ENCODE data around the gene EPS8L3. TPM values are rescaled to one million over a fixed set of nuclear protein-coding genes. Genes with fewer than 3 reads are reported as not detected.

The EPS8L3 gene
- total RNA-seq, 2 donors from 2014 or later, result not detected

DNA sequence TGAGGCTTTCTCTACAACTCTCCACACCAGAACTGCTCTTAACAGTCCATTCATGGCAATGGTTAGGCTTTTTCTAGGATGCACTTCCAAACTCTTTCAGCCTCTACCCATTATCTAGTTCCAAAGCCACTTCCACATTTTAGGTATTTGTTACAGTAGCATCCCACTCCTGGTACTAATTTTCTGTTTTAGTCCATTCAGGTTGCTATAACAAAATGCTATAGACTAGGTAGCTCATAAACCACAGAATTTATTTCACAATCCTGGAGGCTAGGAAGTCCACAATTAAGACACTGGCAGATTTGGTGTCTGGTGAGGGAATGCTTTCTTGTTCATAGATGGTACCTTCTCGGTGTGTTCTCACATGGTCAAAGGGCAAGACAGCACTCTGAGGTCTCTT, 17.3 kb upstream of the EPS8L3 start:
- Mint-ChIP-seq H3K36me3 (ENCODE audit: insufficient read depth in 2 of 2) (peaks cover 0 to 10% of the 10 kb centered on the region in 2 donors), H3K4me1 (ENCODE audit: low read depth) (peaks cover 8% of the 10 kb centered on the region), H3K27ac (no peak overlapping the region), H3K9me3 (peaks cover 0 to 5% of the 10 kb centered on the region in 2 donors), H3K27me3 (ENCODE audit: low read depth) (peaks cover 1% of the 10 kb centered on the region), H3K4me3 (no peak overlapping the region)
- DNase-seq (no peak), ATAC-seq (replicated peaks in 1 of 2) (no peak)

DNA sequence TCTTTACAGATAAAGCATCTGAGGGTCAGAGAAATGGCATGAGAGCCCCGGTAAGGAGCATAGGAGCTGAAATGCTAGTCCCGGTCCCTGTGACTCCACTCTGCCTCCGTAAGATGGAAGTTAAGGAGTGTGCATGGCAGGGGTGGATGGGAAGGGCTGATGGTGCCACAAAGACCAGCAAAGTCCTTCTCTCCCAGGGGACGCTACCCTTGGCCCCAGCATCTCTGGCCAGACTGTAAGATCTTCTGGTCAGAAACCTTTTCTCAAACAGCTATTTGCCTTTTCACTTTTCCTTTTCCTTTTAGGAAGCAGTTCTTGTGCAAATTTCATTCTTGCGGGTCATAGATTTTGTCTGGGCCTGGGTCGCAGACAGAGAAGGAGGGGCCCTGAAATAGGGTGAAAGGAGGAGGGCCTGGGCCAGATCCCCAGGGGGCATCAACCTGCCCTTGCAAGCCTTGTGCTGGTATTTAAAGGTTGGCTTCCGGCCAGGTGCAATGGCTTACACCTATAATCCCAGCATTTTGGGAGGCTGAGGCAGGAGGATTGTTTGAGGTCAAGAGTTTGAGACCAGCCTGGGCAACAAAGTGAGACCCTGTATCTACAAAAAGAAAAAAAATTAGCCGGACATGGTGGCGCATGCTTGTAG, 14.4 kb upstream of the EPS8L3 start:
- Mint-ChIP-seq H3K27me3 (ENCODE audit: low read depth) (peaks cover 8% of the 10 kb centered on the region), H3K4me1 (ENCODE audit: low read depth) (peaks cover 8% of the 10 kb centered on the region), H3K36me3 (ENCODE audit: insufficient read depth in 2 of 2) (peaks cover 0 to 10% of the 10 kb centered on the region in 2 donors), H3K4me3 (no peak overlapping the region), H3K9me3 (peaks cover 0 to 5% of the 10 kb centered on the region in 2 donors), H3K27ac (no peak overlapping the region)
- no peak for DNase-seq
- no peak for ATAC-seq (replicated peaks in 1 of 2)

DNA sequence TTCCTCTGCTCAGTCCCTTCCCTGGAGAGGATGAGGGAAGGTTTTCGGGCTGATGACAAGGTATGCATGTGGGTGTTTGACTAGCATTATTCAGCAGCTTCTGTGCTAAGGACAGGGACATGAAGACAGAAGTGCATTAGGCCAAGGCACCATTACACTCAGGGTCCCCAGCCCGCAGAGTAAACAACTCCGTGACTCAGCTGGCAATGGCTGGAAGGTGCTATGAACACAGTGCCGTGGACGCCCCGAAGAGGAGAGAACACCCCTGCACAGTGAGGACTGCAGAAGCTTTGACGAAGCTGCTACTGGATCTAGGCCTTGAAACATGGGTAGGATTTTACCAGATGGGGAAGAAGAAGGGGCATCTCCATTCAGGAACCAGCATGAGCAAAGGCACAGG, 13.7 kb upstream of the EPS8L3 start:
- Mint-ChIP-seq H3K4me1 (ENCODE audit: low read depth) (peaks cover 8% of the 10 kb centered on the region), H3K36me3 (ENCODE audit: insufficient read depth in 2 of 2) (peaks cover 0 to 10% of the 10 kb centered on the region in 2 donors), H3K27ac (peak overlapping the region; percentile 24)

DNA sequence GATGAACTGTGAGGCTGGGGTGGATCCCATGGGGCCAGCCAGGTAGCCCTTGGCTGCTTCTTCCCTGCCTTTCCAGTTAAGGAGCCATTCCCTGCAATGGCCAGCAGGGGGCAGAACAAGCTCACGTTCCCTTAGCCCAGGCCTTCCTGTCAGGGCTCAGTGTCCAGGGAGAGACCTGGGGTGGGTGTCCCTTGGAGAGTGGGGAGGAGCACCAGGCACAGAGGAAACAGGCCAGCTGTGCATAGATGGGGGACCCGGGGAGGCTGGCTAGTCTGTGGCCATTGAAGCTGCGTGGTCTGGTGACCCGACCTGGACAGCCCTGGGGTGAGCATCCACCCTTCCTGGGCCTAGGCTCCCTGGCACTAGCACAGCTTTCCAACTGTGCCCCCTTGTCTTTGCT, 13.2 kb upstream of the EPS8L3 start:
- H3K4me3 Mint-ChIP-seq, result no peak overlapping the region
- peaks cover 0 to 5% of the 10 kb centered on the region in 2 donors for H3K9me3 Mint-ChIP-seq
- H3K4me1 Mint-ChIP-seq (ENCODE audit: low read depth), result peaks cover 8% of the 10 kb centered on the region
- peak; percentile 85 to 89 for ATAC-seq (replicated peaks in 1 of 2)
- H3K36me3 Mint-ChIP-seq (ENCODE audit: insufficient read depth in 2 of 2), result peaks cover 0 to 10% of the 10 kb centered on the region in 2 donors
- H3K27me3 Mint-ChIP-seq (ENCODE audit: low read depth), result peaks cover 8% of the 10 kb centered on the region
- H3K27ac Mint-ChIP-seq, result peak overlapping the region; percentile 35
- peak; percentile 78 to 81 for DNase-seq

More for the DNA sequence above, 13.7 kb upstream of the EPS8L3 start:
- H3K4me3 Mint-ChIP-seq, result no peak overlapping the region
- peaks cover 0 to 5% of the 10 kb centered on the region in 2 donors for H3K9me3 Mint-ChIP-seq
- ATAC-seq (replicated peaks in 1 of 2), result no peak
- H3K27me3 Mint-ChIP-seq (ENCODE audit: low read depth), result peaks cover 8% of the 10 kb centered on the region
- DNase-seq, result no peak

DNA sequence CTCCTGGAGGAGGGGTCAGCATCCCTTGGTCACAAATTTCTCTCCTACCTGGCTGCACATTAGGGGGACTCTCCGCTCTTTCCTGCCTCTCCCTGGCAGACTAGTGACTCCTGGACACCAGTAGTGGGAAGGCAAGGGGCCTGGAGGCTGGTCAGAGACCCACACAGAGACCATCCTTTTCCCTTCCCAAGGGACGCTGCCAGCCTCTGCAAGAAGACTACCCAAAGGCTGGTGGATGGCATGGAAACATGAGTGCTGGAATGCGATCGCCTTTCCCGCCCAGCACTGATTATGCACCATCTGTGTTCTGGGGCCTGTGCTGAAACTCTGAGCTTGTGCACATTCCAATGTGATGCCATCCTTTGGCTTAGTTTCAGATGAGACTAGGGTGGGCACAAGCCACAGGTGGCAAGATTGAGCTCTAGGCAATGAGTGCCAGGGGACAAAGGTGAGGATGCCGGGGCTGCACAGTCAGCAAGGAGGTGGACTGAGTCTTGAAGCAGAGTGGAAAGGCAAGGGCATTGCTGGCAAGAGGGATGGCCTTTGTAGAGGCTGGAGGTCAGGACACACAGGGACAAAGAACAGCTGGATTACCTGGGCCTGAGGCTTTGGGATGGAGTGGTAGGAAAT, 12.6 kb upstream of the EPS8L3 start:
- peaks cover 8% of the 10 kb centered on the region for H3K4me1 Mint-ChIP-seq (ENCODE audit: low read depth)
- peaks cover 0 to 5% of the 10 kb centered on the region in 2 donors for H3K9me3 Mint-ChIP-seq
- no peak overlapping the region for H3K4me3 Mint-ChIP-seq
- peaks cover 8% of the 10 kb centered on the region for H3K27me3 Mint-ChIP-seq (ENCODE audit: low read depth)
- H3K27ac Mint-ChIP-seq, result no peak overlapping the region
- no peak for DNase-seq
- peaks cover 0 to 8% of the 10 kb centered on the region in 2 donors for H3K36me3 Mint-ChIP-seq (ENCODE audit: insufficient read depth in 2 of 2)
- ATAC-seq (replicated peaks in 1 of 2), result peak in 1 of 2 donors; percentile 1

DNA sequence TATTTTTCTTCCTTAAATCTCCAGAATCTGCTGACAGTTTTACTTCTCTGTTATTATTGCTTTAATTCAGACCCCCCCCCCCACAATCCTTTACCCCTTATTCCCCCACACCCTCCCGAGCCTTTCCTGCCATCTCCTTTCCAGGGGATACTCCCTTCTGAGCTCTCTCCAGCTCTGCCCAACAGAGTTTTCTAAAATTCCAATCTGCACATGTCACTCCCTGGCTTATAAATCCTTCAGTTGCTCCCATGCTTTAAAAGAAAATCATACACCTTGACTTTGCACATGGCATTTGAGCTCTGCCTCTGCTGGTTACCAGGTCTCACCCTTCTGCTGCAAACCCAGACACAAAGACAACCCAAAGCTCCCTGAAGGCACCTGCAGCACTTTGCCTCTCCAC, 11.7 kb upstream of the EPS8L3 start:
- Mint-ChIP-seq H3K27me3 (ENCODE audit: low read depth) (peaks cover 8% of the 10 kb centered on the region), H3K9me3 (no peaks in the 10 kb centered on the region), H3K4me1 (ENCODE audit: low read depth) (peaks cover 8% of the 10 kb centered on the region), H3K4me3 (no peak overlapping the region), H3K36me3 (ENCODE audit: insufficient read depth in 2 of 2) (peaks cover 0 to under 1% of the 10 kb centered on the region in 2 donors), H3K27ac (no peak overlapping the region)
- no peak for ATAC-seq (replicated peaks in 1 of 2)
- DNase-seq, result no peak

DNA sequence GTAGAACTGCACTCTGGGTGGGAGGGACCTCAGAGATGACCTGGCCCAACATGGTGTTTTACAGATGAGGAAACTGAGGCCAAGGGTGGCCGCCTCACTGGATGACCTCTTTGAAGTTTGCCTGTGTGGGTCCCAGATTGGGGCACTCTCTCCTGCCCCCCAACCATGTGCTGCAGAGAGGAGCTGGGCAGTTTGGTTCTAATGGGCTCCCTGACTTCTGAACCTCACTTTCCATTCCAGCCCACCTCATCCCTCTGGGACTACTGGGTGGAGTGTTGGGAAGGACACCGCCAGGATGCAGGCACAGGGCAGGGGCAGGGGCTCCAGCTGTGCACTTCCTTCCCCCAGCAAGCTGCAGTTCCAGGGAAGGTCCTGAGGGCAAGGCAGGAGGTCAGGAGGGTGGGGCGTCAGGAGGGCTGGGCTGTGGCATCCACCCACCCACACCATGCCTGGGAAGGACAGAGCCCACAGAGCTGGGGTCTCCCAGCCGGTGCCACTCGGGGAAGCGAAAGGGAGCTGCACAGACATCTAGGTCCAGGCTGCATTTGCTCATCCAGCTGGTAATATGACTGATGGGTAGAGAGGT, 10.3 kb upstream of the EPS8L3 start:
- no peak overlapping the region for H3K4me3 Mint-ChIP-seq

DNA sequence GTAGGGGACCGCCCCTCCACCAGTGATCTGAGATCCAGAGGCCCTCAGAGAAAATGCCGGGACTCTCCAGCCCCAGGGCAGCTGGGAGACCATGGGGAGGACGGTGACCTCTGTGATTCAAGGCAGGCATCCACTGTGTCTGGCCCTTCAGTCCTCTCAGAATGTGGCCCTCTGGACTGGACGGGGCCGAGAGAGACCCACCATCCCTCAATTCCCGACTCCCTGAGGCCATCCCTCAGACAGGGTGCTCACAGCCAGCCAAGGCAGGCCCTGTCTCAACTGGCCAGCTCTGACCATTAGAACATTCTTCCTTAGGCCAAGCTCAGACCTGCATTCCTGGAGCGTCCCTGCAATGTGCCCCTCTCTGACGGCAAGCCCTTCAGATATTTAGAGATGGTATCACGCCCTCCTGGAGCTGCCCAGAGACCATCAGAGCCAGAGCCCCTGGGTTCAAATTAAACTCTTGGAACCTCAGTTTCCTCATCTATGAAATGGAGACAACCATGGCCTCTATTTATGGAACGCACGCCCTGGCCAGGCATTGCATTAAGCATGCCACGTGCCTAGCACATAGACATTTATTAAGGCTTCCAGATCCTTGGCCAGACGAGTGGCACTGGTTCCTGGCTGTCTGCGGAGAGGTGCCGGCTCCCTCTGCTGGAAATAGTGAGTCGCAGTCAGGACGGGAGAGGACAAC, 9.6 kb upstream of the EPS8L3 start:
- H3K27me3 Mint-ChIP-seq (ENCODE audit: low read depth), result peaks cover 8% of the 10 kb centered on the region
- H3K4me3 Mint-ChIP-seq, result no peak overlapping the region
- H3K4me1 Mint-ChIP-seq (ENCODE audit: low read depth), result peaks cover 8% of the 10 kb centered on the region
- H3K36me3 Mint-ChIP-seq (ENCODE audit: insufficient read depth in 2 of 2), result no peaks in the 10 kb centered on the region
- peak; percentile 81 to 83 for ATAC-seq (replicated peaks in 1 of 2)
- H3K27ac Mint-ChIP-seq, result no peak overlapping the region
- H3K9me3 Mint-ChIP-seq, result no peaks in the 10 kb centered on the region
- DNase-seq, result peak; percentile 71 to 77

More for the DNA sequence above, 10.3 kb upstream of the EPS8L3 start:
- no peaks in the 10 kb centered on the region for H3K9me3 Mint-ChIP-seq
- no peak overlapping the region for H3K27ac Mint-ChIP-seq
- peaks cover 8% of the 10 kb centered on the region for H3K4me1 Mint-ChIP-seq (ENCODE audit: low read depth)
- no peak for DNase-seq
- no peaks in the 10 kb centered on the region for H3K36me3 Mint-ChIP-seq (ENCODE audit: insufficient read depth in 2 of 2)
- ATAC-seq (replicated peaks in 1 of 2), result peak; percentile 2 to 3
- peaks cover 8% of the 10 kb centered on the region for H3K27me3 Mint-ChIP-seq (ENCODE audit: low read depth)

DNA sequence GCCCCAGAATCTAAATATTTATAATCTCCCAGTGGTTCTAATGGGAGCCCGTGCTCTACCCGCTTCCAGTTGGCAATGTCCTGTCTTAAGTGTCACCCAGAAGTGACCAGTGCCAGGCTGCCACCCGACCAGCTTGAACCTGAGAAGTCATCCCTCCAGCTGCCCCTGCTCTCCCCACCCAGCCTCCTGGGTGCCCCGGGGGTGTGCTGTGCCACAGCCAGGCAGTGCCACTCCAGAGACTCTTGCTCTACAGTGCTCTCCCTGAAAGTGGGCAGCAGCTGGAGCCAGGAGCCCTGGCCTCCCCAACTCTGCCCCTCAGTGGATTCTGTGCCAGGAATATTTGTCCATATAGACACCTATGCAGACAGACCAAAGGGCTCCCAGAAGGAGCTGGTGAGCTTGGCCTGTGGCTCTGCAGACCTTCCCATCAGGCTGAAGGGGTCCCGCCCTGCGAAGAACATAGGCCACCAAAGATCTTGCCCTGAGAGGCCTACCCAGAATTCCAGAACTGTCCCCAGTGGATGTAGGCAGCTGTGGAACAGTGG, 9.0 kb upstream of the EPS8L3 start:
- DNase-seq (no peak), ATAC-seq (replicated peaks in 1 of 2) (no peak)
- no peaks in the 10 kb centered on the region for H3K9me3 Mint-ChIP-seq
- H3K4me1 Mint-ChIP-seq (ENCODE audit: low read depth), result peaks cover 8% of the 10 kb centered on the region
- H3K27me3 Mint-ChIP-seq (ENCODE audit: low read depth), result peaks cover 8% of the 10 kb centered on the region
- H3K36me3 Mint-ChIP-seq (ENCODE audit: insufficient read depth in 2 of 2), result no peaks in the 10 kb centered on the region
- no peak overlapping the region for H3K4me3 Mint-ChIP-seq
- H3K27ac Mint-ChIP-seq, result no peak overlapping the region

DNA sequence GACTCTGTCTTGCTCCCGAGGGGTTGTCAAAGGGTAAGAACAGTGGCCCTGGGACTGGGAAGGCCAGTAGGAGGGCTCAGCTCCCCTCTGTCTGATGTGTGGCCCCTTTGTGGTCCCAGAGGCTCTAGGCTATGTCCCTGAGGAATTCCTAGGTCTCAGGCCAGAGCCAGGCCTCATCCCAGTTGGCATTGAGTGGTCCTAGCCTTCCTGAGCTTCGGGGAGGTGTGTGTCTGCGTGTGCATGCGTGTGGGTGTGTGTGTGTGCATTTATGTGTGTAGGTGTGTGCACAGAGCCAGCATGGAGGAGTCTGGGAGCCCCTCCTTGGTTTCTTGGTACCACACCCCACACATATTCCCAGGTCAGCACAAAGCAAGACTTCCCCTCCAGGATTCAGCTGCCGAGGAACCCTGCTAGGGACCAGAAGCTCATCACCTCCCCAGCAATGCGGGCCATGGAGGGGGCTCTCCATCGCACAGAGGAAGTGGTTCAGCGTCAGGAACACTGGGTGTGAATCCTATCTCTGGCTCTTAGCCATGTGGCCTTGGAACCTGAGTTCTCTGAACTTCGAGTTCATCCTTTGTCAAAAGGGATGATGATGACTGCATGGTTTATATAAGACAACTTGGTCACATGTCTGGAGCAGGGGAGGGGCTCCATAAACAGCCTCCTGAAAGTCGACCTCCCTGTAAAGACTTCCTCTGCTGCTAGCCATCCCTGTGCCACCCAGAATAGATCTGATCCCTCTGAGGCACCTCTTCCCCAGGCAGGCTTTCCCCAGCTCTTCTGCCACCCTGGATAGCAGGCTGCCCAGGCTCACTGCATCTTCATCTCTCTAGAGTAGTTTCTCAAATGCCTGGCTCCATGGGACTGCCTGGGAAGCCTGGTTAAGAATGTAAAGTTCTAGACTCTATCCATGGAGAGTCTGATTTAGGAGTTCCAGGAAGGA, 8.3 kb upstream of the EPS8L3 start:
- H3K27ac Mint-ChIP-seq, result no peak overlapping the region
- peaks cover 2% of the 10 kb centered on the region for H3K4me1 Mint-ChIP-seq (ENCODE audit: low read depth)
- no peak for ATAC-seq (replicated peaks in 1 of 2)

DNA sequence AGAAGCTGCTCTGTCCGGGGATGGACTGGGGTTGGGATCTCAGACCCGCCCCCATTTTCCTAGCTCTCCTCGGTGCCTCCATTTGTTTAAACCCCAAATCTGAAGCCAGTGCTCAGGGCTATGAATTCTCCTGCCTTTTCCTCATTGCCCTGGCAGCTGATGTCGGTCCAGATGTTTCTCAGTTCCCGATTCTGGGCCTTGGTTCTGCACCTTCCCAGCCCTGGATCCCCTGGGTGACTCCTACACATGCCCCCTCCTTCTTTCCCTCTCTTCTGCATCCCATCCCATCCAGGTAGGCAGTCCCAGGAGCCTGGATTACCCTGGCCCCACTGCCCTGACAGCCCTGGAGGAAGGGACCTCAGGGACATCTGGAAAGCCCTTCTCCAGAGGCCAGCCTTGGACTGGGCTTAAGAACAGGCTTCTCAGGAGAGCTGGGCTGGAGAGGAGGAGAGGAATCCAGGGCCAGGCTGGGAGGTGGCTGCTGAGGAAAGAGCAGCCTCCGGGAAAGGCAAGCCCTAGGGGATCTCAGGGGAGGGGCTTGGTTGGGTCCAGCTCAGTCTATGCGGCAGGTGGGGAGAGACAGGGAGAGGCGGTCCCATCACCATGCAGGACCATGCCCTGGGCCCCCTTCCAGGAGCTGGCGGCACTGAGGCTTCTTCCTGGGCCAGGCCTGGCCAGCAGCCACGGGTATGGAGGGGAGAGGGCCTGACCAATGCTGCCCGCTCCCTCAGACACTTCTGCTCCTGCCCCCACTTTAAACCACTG, 6.8 kb upstream of the EPS8L3 start:
- Mint-ChIP-seq H3K4me1 (ENCODE audit: low read depth) (no peaks in the 10 kb centered on the region), H3K4me3 (no peak overlapping the region), H3K9me3 (no peaks in the 10 kb centered on the region), H3K27me3 (ENCODE audit: low read depth) (peaks cover 2% of the 10 kb centered on the region), H3K36me3 (ENCODE audit: insufficient read depth in 2 of 2) (no peaks in the 10 kb centered on the region), H3K27ac (no peak overlapping the region)
- DNase-seq, result no peak
- ATAC-seq (replicated peaks in 1 of 2), result no peak

More for the DNA sequence above, 8.3 kb upstream of the EPS8L3 start:
- peaks cover 8% of the 10 kb centered on the region for H3K27me3 Mint-ChIP-seq (ENCODE audit: low read depth)
- no peak overlapping the region for H3K4me3 Mint-ChIP-seq
- no peaks in the 10 kb centered on the region for H3K9me3 Mint-ChIP-seq
- no peaks in the 10 kb centered on the region for H3K36me3 Mint-ChIP-seq (ENCODE audit: insufficient read depth in 2 of 2)
- no peak for DNase-seq
